Caco-2 (cell line): ENCODE measurements around the gene NAV3. TPM values are rescaled to one million over a fixed set of nuclear protein-coding genes. Genes with fewer than 3 reads are reported as not detected.

Experiments used
- BruUV-seq: library from RNA; stranded (reverse); fragments of 400-500 nt; replicated peaks from 2 replicates; lab custom pipeline; 2021; lab: Mats Ljungman, UMichigan
- CTCF ChIA-PET: fragments of 300-600 bp; sonication (Branson Sonifier 250); formaldehyde crosslinking; loops from one replicate; lab custom pipeline; 2022; ENCODE audit warnings: antibody characterized with exemption; lab: Charles Lee
- POLR2A ChIA-PET: fragments of 300-600 bp; sonication (Branson Sonifier 250); formaldehyde crosslinking; loops from one replicate; lab custom pipeline; 2022; ENCODE audit warnings: antibody characterized with exemption; lab: Charles Lee
- DNase-seq, 2 experiments: peaks; one replicate each; pipeline versions ENCODE4 v3.0.0 to v3.0.0-alpha.2; 2020 to 2022
- H3K27me3 ChIP-seq: replicated peaks from 2 replicates; pipeline ENCODE4 v1.6.0; 2011; ENCODE audit warnings: low read length; ENCODE audit not compliant: control insufficient read depth, insufficient read depth
- H3K36me3 ChIP-seq: 2 replicates; pipeline ENCODE4 v1.5.1; 2011; ENCODE audit warnings: low read length; ENCODE audit not compliant: control insufficient read depth, insufficient read depth
- H3K4me1 ChIP-seq: fragments of 250-450 bp; sonication (Bioruptor Pico); 2 replicates; pipeline ENCODE4 v1.5.1; 2020; ENCODE audit warnings: mild to moderate bottlenecking
- H3K4me3 ChIP-seq: 2 replicates; pipeline ENCODE4 v1.5.1; 2011; ENCODE audit warnings: low read depth, mild to moderate bottlenecking, control low read depth, low read length
- H3K9me3 ChIP-seq: fragments of 250-450 bp; sonication (Bioruptor Pico); 2 replicates; pipeline ENCODE4 v1.5.1; 2020; ENCODE audit warnings: mild to moderate bottlenecking, moderate library complexity
- H3K27ac Mint-ChIP-seq: one replicate; pipeline ENCODE4 v1.8.0; 2022; ENCODE audit warnings: mixed read lengths; ENCODE audit not compliant: unreplicated experiment
- H3K27me3 Mint-ChIP-seq: one replicate; pipeline ENCODE4 v1.8.0; 2022; ENCODE audit warnings: mixed read lengths; ENCODE audit not compliant: insufficient read depth, unreplicated experiment
- H3K36me3 Mint-ChIP-seq: one replicate; pipeline ENCODE4 v1.8.0; 2022; ENCODE audit warnings: mild to moderate bottlenecking, mixed read lengths; ENCODE audit not compliant: insufficient read depth, unreplicated experiment
- H3K4me1 Mint-ChIP-seq: one replicate; pipeline ENCODE4 v1.8.0; 2022; ENCODE audit warnings: low read depth, mixed read lengths; ENCODE audit not compliant: unreplicated experiment
- H3K4me3 Mint-ChIP-seq: one replicate; pipeline ENCODE4 v1.8.0; 2022; ENCODE audit warnings: mild to moderate bottlenecking, moderate library complexity, mixed read lengths; ENCODE audit not compliant: unreplicated experiment
- H3K9me3 Mint-ChIP-seq: one replicate; pipeline ENCODE4 v1.8.0; 2022; ENCODE audit warnings: mixed read lengths; ENCODE audit not compliant: unreplicated experiment
- CTCF ChIP-seq, 2 experiments: fragments of 200-600 bp in 1 of 2; IDR thresholded peaks; 1 replicate in 1 of 2; 2 replicates in 1 of 2; pipeline versions ENCODE4 v1.5.1 to v1.8.0; 2011 to 2022; ENCODE audit warnings: antibody characterized with exemption in 1 of 2, control low read depth in 1 of 2, inconsistent platforms in 1 of 2, low read depth in 1 of 2, low read length in 1 of 2, mild to moderate bottlenecking in 1 of 2, moderate library complexity in 1 of 2; ENCODE audit not compliant: insufficient read depth in 1 of 2, severe bottlenecking in 1 of 2, unreplicated experiment in 1 of 2
- intact Hi-C: fragments of 100-400 bp; cut with micrococcal nuclease; formaldehyde crosslinking; loops from one replicate; pipeline ENCODE4 v1.10.0; 2022; ENCODE audit not compliant: unreplicated experiment
- total RNA-seq: library from RNA; stranded (reverse); gene quantifications from 2 replicates; pipeline ENCODE4 v1.2.3, GENCODE V29; 2022

Gene NAV3
- total RNA-seq, 1 experiment from 2014 or later: 0.45 TPM

- no peak overlapping the region for H3K4me3 Mint-ChIP-seq
- H3K27me3 Mint-ChIP-seq: no peaks in the 10 kb centered on the region
- intact Hi-C loops: loop anchor here (1.0 to 5.0 kb wide), 3 partner anchors 83 to 773 kb away; no protein-coding TSS in a partner anchor
- Histone ChIP-seq H3K4me3 (no peak overlapping the region), H3K27me3 (no peaks in the 10 kb centered on the region), H3K36me3 (no peaks in the 10 kb centered on the region), H3K9me3 (no peaks in the 10 kb centered on the region), H3K4me1 (no peaks in the 10 kb centered on the region)
- no peak overlapping the region for H3K27ac Mint-ChIP-seq
- H3K36me3 Mint-ChIP-seq: no peaks in the 10 kb centered on the region
- no peaks in the 10 kb centered on the region for H3K4me1 Mint-ChIP-seq
- BruUV-seq: no TSS peak
- CTCF ChIA-PET: interaction anchor here (0.6 to 1.1 kb wide), 6 partner anchors 8 to 805 kb away, joined by 3 to 7 read pairs (median 4); no protein-coding TSS in a partner anchor
- POLR2A ChIA-PET: no interaction called here
- DNase-seq: peak; percentile 74 to 84
- no peaks in the 10 kb centered on the region for H3K9me3 Mint-ChIP-seq
- TF ChIP-seq CTCF (IDR thresholded peaks at IDR 0.05; ENCODE audit: insufficient read depth in 1 of 2, low read depth in 1 of 2, low read length in 1 of 2, severe bottlenecking in 1 of 2, unreplicated experiment in 1 of 2): peak; percentile 94
Observed at GRCh38 chr12:77925536-77926108, 94.9 kb downstream of the NAV3 start.

- H3K9me3 ChIP-seq: no peaks in the 10 kb centered on the region
- no TSS peak for BruUV-seq
- no peaks in the 10 kb centered on the region for H3K4me1 Mint-ChIP-seq
- DNase-seq: no peak
- H3K4me1 ChIP-seq: no peaks in the 10 kb centered on the region
- TF ChIP-seq CTCF (IDR thresholded peaks at IDR 0.05; ENCODE audit: insufficient read depth in 1 of 2, low read depth in 1 of 2, low read length in 1 of 2, severe bottlenecking in 1 of 2, unreplicated experiment in 1 of 2): no peak
- ChIA-PET POLR2A (no interaction called here), CTCF (interaction anchor here (0.7 kb wide), 1 partner anchor 40 kb away, joined by 3 read pairs; no protein-coding TSS in a partner anchor)
- H3K27me3 Mint-ChIP-seq: no peaks in the 10 kb centered on the region
- no peak overlapping the region for H3K4me3 Mint-ChIP-seq
- intact Hi-C loops: loop anchor here (5.0 kb wide), 1 partner anchor 86 kb away; no protein-coding TSS in a partner anchor
- no peak overlapping the region for H3K4me3 ChIP-seq
- H3K36me3 Mint-ChIP-seq: no peaks in the 10 kb centered on the region
- no peaks in the 10 kb centered on the region for H3K36me3 ChIP-seq
- H3K27ac Mint-ChIP-seq: no peak overlapping the region
- no peaks in the 10 kb centered on the region for H3K9me3 Mint-ChIP-seq
- no peaks in the 10 kb centered on the region for H3K27me3 ChIP-seq
Observed at GRCh38 chr12:77928078-77928477, 97.4 kb downstream of the NAV3 start.

- Histone ChIP-seq H3K27me3 (no peaks in the 10 kb centered on the region), H3K36me3 (no peaks in the 10 kb centered on the region), H3K4me3 (no peak overlapping the region), H3K9me3 (no peaks in the 10 kb centered on the region), H3K4me1 (no peaks in the 10 kb centered on the region)
- Mint-ChIP-seq H3K27ac (no peak overlapping the region), H3K9me3 (no peaks in the 10 kb centered on the region), H3K4me3 (no peak overlapping the region), H3K36me3 (no peaks in the 10 kb centered on the region), H3K4me1 (no peaks in the 10 kb centered on the region), H3K27me3 (no peaks in the 10 kb centered on the region)
- DNase-seq: no peak
- BruUV-seq: no TSS peak
- TF ChIP-seq CTCF (IDR thresholded peaks at IDR 0.05; ENCODE audit: insufficient read depth in 1 of 2, low read depth in 1 of 2, low read length in 1 of 2, severe bottlenecking in 1 of 2, unreplicated experiment in 1 of 2): peak in 1 of 2 experiments; percentile 15
- POLR2A ChIA-PET: no interaction called here
- intact Hi-C loops: no loop called here
- CTCF ChIA-PET: no interaction called here
Observed at GRCh38 chr12:77932216-77932615, 101.5 kb downstream of the NAV3 start.
